Measurements from ENCODE around the gene CARMIL1.

GRCh38 chr6:25590986-25591385 lies 311.8 kb downstream of the CARMIL1 start:
- TF ChIP-seq, protein P1, sequence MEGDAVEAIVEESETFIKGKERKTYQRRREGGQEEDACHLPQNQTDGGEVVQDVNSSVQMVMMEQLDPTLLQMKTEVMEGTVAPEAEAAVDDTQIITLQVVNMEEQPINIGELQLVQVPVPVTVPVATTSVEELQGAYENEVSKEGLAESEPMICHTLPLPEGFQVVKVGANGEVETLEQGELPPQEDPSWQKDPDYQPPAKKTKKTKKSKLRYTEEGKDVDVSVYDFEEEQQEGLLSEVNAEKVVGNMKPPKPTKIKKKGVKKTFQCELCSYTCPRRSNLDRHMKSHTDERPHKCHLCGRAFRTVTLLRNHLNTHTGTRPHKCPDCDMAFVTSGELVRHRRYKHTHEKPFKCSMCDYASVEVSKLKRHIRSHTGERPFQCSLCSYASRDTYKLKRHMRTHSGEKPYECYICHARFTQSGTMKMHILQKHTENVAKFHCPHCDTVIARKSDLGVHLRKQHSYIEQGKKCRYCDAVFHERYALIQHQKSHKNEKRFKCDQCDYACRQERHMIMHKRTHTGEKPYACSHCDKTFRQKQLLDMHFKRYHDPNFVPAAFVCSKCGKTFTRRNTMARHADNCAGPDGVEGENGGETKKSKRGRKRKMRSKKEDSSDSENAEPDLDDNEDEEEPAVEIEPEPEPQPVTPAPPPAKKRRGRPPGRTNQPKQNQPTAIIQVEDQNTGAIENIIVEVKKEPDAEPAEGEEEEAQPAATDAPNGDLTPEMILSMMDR (IDR thresholded peaks at IDR 0.05), result no peak
- no peak for TF ChIP-seq RCOR1 (IDR thresholded peaks at IDR 0.05; ENCODE audit: low read length)
- TF ChIP-seq FOXM1 (IDR thresholded peaks at IDR 0.05; ENCODE audit: low read depth), result no peak
- TF ChIP-seq REST (IDR thresholded peaks at IDR 0.05; ENCODE audit: low read depth, low read length), result no peak
- TF ChIP-seq JUND (IDR thresholded peaks at IDR 0.05), result no peak
